HG02973 (cell line): Measurements from ENCODE around the gene TOR1AIP1.
"Not testable (repeated sequence)": the region's sequence is repeated elsewhere in the genome, so short reads cannot be mapped to it uniquely, and the experiment has no call there.

Experiments
- ATAC-seq: cut with Tn5 transposase; IDR thresholded peaks from one replicate; pipeline ENCODE4 v1.9.1; 2021; ENCODE audit warnings: moderate library complexity; ENCODE audit not compliant: unreplicated experiment

The TOR1AIP1 gene

DNA sequence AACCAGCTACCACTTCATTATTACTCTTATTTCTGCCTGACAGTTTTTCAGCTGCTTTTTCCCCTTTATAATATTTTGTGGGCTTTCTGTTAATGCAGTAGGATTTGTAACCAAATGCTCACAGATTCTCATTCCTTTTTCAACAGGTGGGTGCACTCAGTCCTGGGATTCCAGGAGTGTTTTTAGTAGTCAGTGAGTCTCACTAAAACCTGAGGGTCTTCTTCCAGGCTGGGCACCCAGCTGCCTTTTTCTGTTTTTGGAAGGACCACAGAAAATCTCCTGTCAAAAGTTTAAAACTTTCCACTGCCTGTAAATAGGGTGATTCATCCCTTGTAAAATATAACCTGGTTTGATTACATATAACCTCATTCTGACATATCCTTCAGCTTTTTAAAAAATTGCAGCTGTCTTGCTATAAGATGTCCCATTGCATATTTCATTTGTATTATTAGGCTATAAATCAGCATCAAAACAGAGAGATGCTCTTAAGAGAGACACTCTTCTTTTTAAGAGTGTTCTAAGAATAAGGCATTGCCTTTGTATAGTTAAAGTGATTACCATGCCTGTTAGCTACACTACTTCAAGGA, 55.7 kb downstream of the TOR1AIP1 start:
- ATAC-seq = no peak

DNA sequence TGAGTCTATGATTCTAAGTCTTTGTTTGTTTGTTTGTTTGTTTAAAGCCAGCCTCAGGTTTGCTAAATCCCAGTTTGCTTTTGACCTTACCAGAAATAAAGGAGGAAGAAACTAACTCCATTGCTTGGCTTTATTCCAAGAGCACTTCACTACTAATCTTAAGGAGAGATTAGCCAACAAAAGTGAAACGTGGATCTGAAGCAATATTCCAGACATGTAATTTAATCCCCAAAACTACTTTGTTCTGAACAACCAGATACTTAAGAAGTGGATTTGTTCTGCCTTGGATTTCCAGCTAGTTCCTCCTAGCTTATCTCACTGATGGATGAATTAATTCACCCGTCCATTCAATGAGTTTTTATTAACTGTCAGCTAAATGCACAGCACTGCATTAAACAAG, 56.7 kb downstream of the TOR1AIP1 start:
- ATAC-seq = no peak

DNA sequence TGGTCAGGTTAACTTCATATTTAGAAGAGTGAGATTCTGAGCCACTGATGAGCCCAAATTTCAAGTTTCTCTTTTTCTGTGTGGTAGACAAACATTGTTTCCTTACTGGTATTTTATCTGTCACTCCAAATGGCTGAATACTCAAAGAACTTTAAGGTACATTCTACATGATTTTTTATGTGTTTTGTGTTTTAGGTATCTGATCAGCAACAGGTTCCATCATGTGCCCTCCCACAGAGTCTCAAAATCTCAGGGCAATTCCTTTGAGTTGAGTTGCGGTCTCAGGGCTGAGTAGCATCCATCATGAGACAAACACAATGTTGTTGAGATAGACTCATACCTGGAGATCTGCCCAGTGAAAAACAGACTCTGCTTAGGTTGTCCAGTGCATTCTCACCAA, 57.9 kb downstream of the TOR1AIP1 start:
- no peak for ATAC-seq

DNA sequence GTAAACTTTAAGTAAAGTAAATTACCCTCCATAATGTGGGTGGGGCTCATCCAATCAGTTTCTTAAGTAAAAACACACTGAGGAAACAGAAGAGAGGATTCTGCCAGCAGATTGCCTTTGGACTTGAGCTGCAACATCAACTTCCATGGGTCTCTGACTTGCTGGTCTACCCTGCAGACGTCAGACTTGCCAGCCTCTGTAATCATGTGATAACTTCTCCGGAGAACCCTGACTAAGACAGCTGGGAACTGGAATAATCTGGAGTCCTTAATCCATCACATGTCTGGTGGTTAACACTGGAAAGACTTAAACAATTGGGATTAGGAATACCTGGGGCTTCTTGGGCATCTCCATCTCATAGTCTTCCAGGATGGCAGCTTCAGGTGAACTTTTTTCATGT, 59.4 kb downstream of the TOR1AIP1 start:
- ATAC-seq = no peak

- ATAC-seq = no peak
Measured at GRCh38 chr1:179950651-179951050, 68.6 kb downstream of the TOR1AIP1 start.

GRCh38 chr1:179951383-179952144, 69.5 kb downstream of the TOR1AIP1 start:
- no peak for ATAC-seq

DNA sequence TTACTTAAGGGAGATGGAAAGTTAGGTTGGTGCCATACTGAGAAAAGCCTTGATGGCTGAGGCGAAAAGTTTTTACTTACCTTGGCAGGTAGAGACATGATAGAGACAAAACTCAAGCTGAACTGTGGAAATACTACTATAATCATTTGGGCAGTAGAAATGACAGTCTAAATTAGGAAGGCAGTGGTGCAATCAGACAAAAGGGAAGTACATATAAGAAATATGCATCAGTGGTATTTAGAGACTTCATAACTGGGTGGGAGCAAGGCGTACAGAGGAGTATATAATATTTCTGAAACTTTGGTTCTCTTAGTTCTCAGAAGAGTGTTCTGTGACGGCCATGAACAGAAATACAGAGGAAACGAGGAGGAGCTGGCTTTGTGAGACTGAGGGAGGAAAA, 70.1 kb downstream of the TOR1AIP1 start:
- no peak for ATAC-seq

DNA sequence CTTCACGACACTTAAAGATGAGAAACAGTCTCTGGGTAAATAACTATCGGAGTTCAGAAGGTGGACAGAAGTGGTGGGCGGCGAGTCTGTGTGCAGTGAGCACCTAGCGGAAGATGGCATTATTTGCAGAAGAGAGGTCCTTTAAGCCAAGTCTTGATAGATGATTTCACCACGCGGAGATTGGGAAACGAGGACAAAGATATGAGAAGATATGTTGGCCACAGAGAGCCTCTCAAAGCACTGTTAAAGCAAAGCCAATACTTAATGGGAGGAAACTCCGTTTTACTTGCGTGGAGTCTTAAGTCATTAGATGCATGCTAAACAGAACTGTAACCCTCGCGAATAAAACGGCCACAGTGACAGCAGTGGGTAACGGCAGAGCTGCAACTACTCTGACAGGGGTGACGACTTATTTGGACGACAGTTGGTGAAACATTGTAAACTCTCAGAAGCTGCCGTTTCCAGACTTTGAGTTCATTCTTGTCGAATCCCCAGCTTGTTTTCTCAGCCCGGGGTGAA, 71.9 kb downstream of the TOR1AIP1 start:
- ATAC-seq = peak; percentile 23

DNA sequence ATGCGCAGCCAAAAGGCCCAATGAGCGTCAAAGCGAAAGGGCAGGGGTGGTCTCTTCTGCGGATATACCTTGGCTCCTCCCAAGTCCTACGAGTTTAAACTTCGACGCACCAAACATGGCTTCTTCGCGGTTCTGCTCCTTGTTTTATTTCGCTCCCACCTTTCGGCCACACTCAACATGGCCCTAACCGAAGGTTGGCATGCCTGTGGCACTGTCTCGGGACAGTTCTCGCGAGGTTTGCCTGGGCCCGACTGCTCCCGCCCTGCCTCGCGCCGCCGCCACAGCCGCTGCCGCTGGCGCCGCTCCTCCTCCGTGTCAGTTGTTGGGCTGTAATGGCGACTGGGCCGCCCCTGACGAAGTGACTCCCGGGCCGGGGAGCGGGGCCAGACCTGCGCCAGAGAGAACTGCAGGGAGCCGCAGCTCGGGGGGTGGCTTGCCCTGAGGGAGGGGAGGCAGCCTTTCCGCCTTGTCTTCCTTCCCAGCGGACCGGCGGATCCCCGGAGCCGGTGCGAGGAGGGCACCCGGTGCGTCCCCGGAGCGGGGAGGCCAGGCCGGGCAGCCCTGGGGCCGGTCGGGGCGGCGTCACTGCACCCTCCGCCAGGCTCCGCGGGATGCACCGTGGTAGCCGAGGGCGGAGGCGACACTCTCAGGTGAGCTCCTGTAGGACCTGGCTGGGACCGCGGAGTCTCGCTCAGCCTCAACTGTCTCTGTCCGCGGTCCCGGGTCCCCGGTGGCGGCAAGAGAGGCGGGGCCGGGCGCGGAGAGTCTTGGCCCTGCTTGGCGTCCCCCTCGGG, 72.6 kb downstream of the TOR1AIP1 start, which contains the start of gene CEP350:
Gene CEP350 (plus strand): TSS at position 318 of the 794 bp plus-strand sequence. CDS start 31,372 bp downstream, outside the sequence.
- ATAC-seq = peak; percentile 88

- no peak for ATAC-seq
Measured at GRCh38 chr1:179955287-179955680, 73.2 kb downstream of the TOR1AIP1 start.

GRCh38 chr1:179955731-179956130, 73.6 kb downstream of the TOR1AIP1 start:
- ATAC-seq = no peak

- no peak for ATAC-seq
Measured at GRCh38 chr1:179958359-179958758, 76.3 kb downstream of the TOR1AIP1 start.

GRCh38 chr1:179962168-179962567, 80.1 kb downstream of the TOR1AIP1 start:
- not testable (repeated sequence) for ATAC-seq

GRCh38 chr1:179966551-179966950, 84.5 kb downstream of the TOR1AIP1 start:
- ATAC-seq = no peak

GRCh38 chr1:179968284-179968993, 86.4 kb downstream of the TOR1AIP1 start:
- ATAC-seq = no peak

GRCh38 chr1:179968994-179969919, 87.2 kb downstream of the TOR1AIP1 start:
- ATAC-seq = no peak
